Naive thymus-derived CD4-positive, alpha-beta T cell (primary cell): ENCODE data around the gene BPTF. TPM values are rescaled to one million over a fixed set of nuclear protein-coding genes. Genes with fewer than 3 reads are reported as not detected.

Experiments used
- polyA plus RNA-seq, 2 donors: library from polyadenylated mRNA; unstranded; fragments of 300-500 nt; fragmentation: Illumina TruSeq; gene quantifications; one replicate each; pipeline ENCODE4 v1.2.3, GENCODE V29; 2021
- total RNA-seq, 6 experiments: library from RNA in 5 of 6; stranded (reverse) in 5 of 6; gene quantifications; 1 replicate in 5 of 6; 2 replicates in 1 of 6; pipeline ENCODE4 v1.2.3 and lab custom pipeline; 2021 to 2026

BPTF gene
- total and polyA plus RNA-seq, 7 experiments from 2014 or later, result 16.0 to 219 (median 149) TPM

Other genes with a start within 250 kb of the BPTF start
- 10 to 100 TPM; 50.0 to 72.9 (median 65.1) TPM for gene NOL11, start 107.6 kb upstream of the BPTF start, total RNA-seq
- 10 to 100 TPM; 33.6 to 49.1 TPM for gene NOL11, start 107.6 kb upstream of the BPTF start, polyA plus RNA-seq
- gene C17orf58, start 171.0 kb downstream of the BPTF start, total RNA-seq, result 1 to 10 TPM in 2 of 5 experiments, under 1 TPM in 2, not detected in 1; 0.59 to 6.9 (median 1.5) TPM
- under 1 TPM in 1 of 2 donors, not detected in 1; 0.28 TPM for gene C17orf58, start 171.0 kb downstream of the BPTF start, polyA plus RNA-seq
- gene KPNA2, start 210.2 kb downstream of the BPTF start, total RNA-seq, result 100 to 1,000 TPM in 1 of 5 experiments, 10 to 100 TPM in 2, 1 to 10 TPM in 2; 8.4 to 161 (median 45.9) TPM
- gene KPNA2, start 210.2 kb downstream of the BPTF start, polyA plus RNA-seq, result 10 to 100 TPM; 11.5 to 18.7 TPM